NCI-H1092 (cell line): ENCODE results near the gene DNAL4.
A peak's percentile ranks its signal among the peaks of the same experiment; 100 is the strongest.

Experiments
- DNase-seq: peaks from one replicate; lab custom pipeline; 2025; lab: John Stamatoyannopoulos, UW

DNAL4 gene

GRCh38 chr22:38758276-38758945 lies 35.5 kb downstream of the DNAL4 start:
- no peak for DNase-seq

- DNase-seq = no peak
Observed at GRCh38 chr22:38757464-38757757, 36.5 kb downstream of the DNAL4 start.

GRCh38 chr22:38756711-38757463 lies 37.1 kb downstream of the DNAL4 start:
- DNase-seq = no peak

GRCh38 chr22:38755911-38756532 lies 37.9 kb downstream of the DNAL4 start, which contains the start of gene SUN2:
Gene SUN2, minus strand, starts transcription at chr22:38755998. Its CDS starts 3,370 bp downstream, at chr22:38752628.
- DNase-seq = peak; percentile 80

GRCh38 chr22:38755155-38755910 lies 38.6 kb downstream of the DNAL4 start:
- no peak for DNase-seq

- no peak for DNase-seq
Observed at GRCh38 chr22:38754751-38755154, 39.2 kb downstream of the DNAL4 start.

GRCh38 chr22:38753948-38754750 lies 39.8 kb downstream of the DNAL4 start:
- peak; percentile 18 for DNase-seq

GRCh38 chr22:38751422-38752346 lies 42.3 kb downstream of the DNAL4 start:
- no peak for DNase-seq

GRCh38 chr22:38751066-38751421 lies 42.9 kb downstream of the DNAL4 start:
- DNase-seq = no peak

- no peak for DNase-seq
Observed at GRCh38 chr22:38750638-38751037, 43.3 kb downstream of the DNAL4 start.

GRCh38 chr22:38750104-38750503 lies 43.8 kb downstream of the DNAL4 start:
- no peak for DNase-seq

- DNase-seq = no peak
Observed at GRCh38 chr22:38748487-38749136, 45.3 kb downstream of the DNAL4 start.

- no peak for DNase-seq
Observed at GRCh38 chr22:38745676-38746460, 48.1 kb downstream of the DNAL4 start.

GRCh38 chr22:38744981-38745380 lies 49.0 kb downstream of the DNAL4 start:
- DNase-seq = no peak

- DNase-seq = no peak
Observed at GRCh38 chr22:38742176-38742942, 51.6 kb downstream of the DNAL4 start.

- no peak for DNase-seq
Observed at GRCh38 chr22:38741576-38741975, 52.4 kb downstream of the DNAL4 start.

GRCh38 chr22:38741166-38741565 lies 52.8 kb downstream of the DNAL4 start:
- DNase-seq = no peak

GRCh38 chr22:38740754-38741153 lies 53.2 kb downstream of the DNAL4 start:
- no peak for DNase-seq
